ENCODE data around the gene REG3A.

GRCh38 chr2:79159030-79159429 lies 523 bp downstream of the REG3A start:
- TF ChIP-seq POLR2A (IDR thresholded peaks at IDR 0.05; ENCODE audit: control extremely low read depth in 1 of 2, low read depth in 2 of 2, low read length in 2 of 2) (no peak), CTCF (IDR thresholded peaks at IDR 0.05; ENCODE audit: control extremely low read depth in 1 of 3, insufficient read depth in 1 of 3, low read depth in 1 of 3, low read length in 3 of 3) (no peak), JUN (IDR thresholded peaks at IDR 0.05; ENCODE audit: low read depth, low read length) (no peak), ZNF274 (IDR thresholded peaks at IDR 0.05; ENCODE audit: borderline replicate concordance, extremely low read depth, low read length) (no peak), CEBPB (IDR thresholded peaks at IDR 0.05; ENCODE audit: low read depth, low read length) (no peak), RXRA (IDR thresholded peaks at IDR 0.05; ENCODE audit: insufficient read depth, low read depth, low read length) (no peak), SP4 (IDR thresholded peaks at IDR 0.05; ENCODE audit: low read length) (no peak), CHD7 (IDR thresholded peaks at IDR 0.05; ENCODE audit: insufficient replicate concordance, low read length) (no peak), EZH2 (IDR thresholded peaks at IDR 0.05; ENCODE audit: low read depth, low read length, severe bottlenecking) (no peak), MAX (IDR thresholded peaks at IDR 0.05) (no peak), TAF1 (IDR thresholded peaks at IDR 0.05; ENCODE audit: low read depth, low read length) (no peak)

Data from H1 (cell line).